ENCODE data around the gene ANXA2.

- TF ChIP-seq GATA2 (IDR thresholded peaks at IDR 0.05; ENCODE audit: low read depth, low read length) = no peak
- TF ChIP-seq GATA3 (IDR thresholded peaks at IDR 0.05; ENCODE audit: low read depth, low read length) = no peak
Observed at GRCh38 chr15:60425461-60425860, 27.7 kb upstream of the ANXA2 start.
